H1 (cell line): Measurements from ENCODE around the gene JPT1. TPM values are rescaled to one million over a fixed set of nuclear protein-coding genes. Genes with fewer than 3 reads are reported as not detected.

Experiments
- CBX5 ChIP-seq: fragments of 300-800, 300-1000 bp; sonication (generic); IDR thresholded peaks from 2 replicates; pipeline ENCODE4 v1.7.1; 2016; ENCODE audit warnings: antibody characterized with exemption, low read length, low read depth
- NANOG ChIP-seq: IDR thresholded peaks from 2 replicates; pipeline ENCODE4 v1.6.1; 2011; ENCODE audit warnings: low read length, low read depth, mild to moderate bottlenecking, inconsistent platforms; ENCODE audit not compliant: insufficient read depth, poor library complexity, severe bottlenecking
- POLR2A ChIP-seq, 2 experiments: IDR thresholded peaks; 1 replicate in 1 of 2; 2 replicates in 1 of 2; pipeline ENCODE4 v1.6.1; 2011; ENCODE audit warnings: low read depth in 2 of 2, low read length in 2 of 2, mild to moderate bottlenecking in 2 of 2; ENCODE audit errors: control extremely low read depth in 1 of 2
- RBBP5 ChIP-seq: IDR thresholded peaks from 2 replicates; pipeline ENCODE4 v1.7.1; 2012; ENCODE audit warnings: low read depth, mild to moderate bottlenecking, inconsistent platforms, low read length, moderate library complexity, borderline replicate concordance
- polyA plus RNA-seq, 7 experiments: library from polyadenylated mRNA; depleted of rRNA in 3 of 7; stranded (reverse) in 5 of 7; unstranded in 2 of 7; fragments of >200 nt in 5 of 7; fragments of 200-250 nt in 2 of 7; gene quantifications; 1 replicate in 5 of 7; 2 replicates in 1 of 7; 4 replicates in 1 of 7; pipeline versions ENCODE4 v1.2.1 to v1.2.3, GENCODE V29; 2011 to 2013; ENCODE audit warnings: missing spikeins in 2 of 7, mixed read lengths in 2 of 7
- total RNA-seq: library from RNA; stranded (reverse); fragmentation: NEBNext Ultra II Directional; extraction: Animal tissue kit (Norgen Biotek cat#: 25700); gene quantifications from 2 replicates; pipeline ENCODE4 v1.2.1, GENCODE V29; 2021
- TF ChIP-seq, protein P1 (sequence below): fragments of 300-600 bp; sonication (generic); IDR thresholded peaks from 2 replicates; pipeline ENCODE4 v1.7.1; 2012; ENCODE audit warnings: low read length, moderate library complexity, mild to moderate bottlenecking, inconsistent platforms; ENCODE audit not compliant: insufficient replicate concordance

JPT1 gene
- total and polyA plus RNA-seq, 2 of the 8 experiments (the other 6 are each of a cell fraction or from before 2014, with no cell fraction given), result 154 to 369 TPM

DNA sequence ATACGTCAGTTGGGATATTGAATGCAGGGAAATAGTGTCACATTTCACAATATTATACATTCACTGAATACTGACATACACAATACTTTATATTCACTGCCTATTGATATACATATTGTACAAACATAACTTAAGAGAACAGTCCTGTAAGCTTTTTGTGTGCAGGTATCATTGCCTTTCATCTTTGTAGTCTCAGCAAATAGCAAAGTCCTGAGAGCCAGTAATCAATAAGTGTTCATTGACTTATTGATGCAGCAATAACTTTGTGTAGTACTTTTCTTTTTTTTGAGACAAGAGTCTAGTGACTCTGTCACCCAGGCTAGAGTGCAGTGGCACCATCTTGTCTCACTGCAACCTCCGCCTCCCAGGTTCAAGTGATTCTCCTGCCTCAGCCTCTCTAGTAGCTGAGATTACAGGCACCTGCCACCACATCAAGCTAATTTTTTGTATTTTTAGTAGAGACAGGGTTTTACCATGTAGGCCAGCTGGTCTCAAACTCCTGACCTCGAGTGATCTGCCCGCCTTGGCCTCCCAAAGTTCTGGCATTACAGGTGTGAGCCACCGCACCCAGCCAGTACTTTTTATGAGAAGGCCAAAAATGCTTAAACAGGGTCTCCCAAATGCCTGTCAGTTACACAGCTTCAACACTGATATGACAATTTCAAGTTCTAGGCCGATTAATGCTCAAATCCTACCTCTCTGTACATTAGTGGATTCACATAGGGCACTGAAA, 45.7 kb upstream of the JPT1 start (continued):
- TF ChIP-seq, protein P1, sequence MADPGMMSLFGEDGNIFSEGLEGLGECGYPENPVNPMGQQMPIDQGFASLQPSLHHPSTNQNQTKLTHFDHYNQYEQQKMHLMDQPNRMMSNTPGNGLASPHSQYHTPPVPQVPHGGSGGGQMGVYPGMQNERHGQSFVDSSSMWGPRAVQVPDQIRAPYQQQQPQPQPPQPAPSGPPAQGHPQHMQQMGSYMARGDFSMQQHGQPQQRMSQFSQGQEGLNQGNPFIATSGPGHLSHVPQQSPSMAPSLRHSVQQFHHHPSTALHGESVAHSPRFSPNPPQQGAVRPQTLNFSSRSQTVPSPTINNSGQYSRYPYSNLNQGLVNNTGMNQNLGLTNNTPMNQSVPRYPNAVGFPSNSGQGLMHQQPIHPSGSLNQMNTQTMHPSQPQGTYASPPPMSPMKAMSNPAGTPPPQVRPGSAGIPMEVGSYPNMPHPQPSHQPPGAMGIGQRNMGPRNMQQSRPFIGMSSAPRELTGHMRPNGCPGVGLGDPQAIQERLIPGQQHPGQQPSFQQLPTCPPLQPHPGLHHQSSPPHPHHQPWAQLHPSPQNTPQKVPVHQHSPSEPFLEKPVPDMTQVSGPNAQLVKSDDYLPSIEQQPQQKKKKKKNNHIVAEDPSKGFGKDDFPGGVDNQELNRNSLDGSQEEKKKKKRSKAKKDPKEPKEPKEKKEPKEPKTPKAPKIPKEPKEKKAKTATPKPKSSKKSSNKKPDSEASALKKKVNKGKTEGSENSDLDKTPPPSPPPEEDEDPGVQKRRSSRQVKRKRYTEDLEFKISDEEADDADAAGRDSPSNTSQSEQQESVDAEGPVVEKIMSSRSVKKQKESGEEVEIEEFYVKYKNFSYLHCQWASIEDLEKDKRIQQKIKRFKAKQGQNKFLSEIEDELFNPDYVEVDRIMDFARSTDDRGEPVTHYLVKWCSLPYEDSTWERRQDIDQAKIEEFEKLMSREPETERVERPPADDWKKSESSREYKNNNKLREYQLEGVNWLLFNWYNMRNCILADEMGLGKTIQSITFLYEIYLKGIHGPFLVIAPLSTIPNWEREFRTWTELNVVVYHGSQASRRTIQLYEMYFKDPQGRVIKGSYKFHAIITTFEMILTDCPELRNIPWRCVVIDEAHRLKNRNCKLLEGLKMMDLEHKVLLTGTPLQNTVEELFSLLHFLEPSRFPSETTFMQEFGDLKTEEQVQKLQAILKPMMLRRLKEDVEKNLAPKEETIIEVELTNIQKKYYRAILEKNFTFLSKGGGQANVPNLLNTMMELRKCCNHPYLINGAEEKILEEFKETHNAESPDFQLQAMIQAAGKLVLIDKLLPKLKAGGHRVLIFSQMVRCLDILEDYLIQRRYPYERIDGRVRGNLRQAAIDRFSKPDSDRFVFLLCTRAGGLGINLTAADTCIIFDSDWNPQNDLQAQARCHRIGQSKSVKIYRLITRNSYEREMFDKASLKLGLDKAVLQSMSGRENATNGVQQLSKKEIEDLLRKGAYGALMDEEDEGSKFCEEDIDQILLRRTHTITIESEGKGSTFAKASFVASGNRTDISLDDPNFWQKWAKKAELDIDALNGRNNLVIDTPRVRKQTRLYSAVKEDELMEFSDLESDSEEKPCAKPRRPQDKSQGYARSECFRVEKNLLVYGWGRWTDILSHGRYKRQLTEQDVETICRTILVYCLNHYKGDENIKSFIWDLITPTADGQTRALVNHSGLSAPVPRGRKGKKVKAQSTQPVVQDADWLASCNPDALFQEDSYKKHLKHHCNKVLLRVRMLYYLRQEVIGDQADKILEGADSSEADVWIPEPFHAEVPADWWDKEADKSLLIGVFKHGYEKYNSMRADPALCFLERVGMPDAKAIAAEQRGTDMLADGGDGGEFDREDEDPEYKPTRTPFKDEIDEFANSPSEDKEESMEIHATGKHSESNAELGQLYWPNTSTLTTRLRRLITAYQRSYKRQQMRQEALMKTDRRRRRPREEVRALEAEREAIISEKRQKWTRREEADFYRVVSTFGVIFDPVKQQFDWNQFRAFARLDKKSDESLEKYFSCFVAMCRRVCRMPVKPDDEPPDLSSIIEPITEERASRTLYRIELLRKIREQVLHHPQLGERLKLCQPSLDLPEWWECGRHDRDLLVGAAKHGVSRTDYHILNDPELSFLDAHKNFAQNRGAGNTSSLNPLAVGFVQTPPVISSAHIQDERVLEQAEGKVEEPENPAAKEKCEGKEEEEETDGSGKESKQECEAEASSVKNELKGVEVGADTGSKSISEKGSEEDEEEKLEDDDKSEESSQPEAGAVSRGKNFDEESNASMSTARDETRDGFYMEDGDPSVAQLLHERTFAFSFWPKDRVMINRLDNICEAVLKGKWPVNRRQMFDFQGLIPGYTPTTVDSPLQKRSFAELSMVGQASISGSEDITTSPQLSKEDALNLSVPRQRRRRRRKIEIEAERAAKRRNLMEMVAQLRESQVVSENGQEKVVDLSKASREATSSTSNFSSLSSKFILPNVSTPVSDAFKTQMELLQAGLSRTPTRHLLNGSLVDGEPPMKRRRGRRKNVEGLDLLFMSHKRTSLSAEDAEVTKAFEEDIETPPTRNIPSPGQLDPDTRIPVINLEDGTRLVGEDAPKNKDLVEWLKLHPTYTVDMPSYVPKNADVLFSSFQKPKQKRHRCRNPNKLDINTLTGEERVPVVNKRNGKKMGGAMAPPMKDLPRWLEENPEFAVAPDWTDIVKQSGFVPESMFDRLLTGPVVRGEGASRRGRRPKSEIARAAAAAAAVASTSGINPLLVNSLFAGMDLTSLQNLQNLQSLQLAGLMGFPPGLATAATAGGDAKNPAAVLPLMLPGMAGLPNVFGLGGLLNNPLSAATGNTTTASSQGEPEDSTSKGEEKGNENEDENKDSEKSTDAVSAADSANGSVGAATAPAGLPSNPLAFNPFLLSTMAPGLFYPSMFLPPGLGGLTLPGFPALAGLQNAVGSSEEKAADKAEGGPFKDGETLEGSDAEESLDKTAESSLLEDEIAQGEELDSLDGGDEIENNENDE, result no peak
- TF ChIP-seq NANOG, result no peak
- TF ChIP-seq CBX5, result no peak
- TF ChIP-seq RBBP5, result no peak
- no peak for TF ChIP-seq POLR2A (IDR thresholded peaks at IDR 0.05; ENCODE audit: control extremely low read depth in 1 of 2, low read depth in 2 of 2, low read length in 2 of 2)
